ENCODE measurements around the gene EPHB1.

EPHB1 gene

DNA sequence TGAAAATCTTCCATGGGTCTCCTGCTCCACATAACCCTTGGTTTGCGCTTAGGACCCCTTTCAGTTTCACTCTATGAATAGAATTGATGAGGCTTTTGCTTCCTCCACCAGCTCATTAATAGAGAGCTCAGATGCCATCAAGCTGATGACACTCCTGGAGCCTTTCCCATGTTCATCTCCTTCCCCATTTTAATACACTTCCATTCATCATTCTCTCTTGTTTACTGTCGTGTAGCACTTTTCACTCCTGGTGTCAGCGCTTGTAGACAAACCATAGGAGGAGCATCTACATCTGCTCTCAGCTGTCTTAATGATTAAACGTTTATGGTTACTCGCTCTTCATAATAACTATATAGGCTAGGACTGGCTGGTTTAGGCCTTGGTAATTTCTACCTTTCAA, 363.5 kb downstream of the EPHB1 start:
- H3K4me3 ChIP-seq (ENCODE audit: low read depth, low read length): no peak overlapping the region
- TF ChIP-seq, protein P1, sequence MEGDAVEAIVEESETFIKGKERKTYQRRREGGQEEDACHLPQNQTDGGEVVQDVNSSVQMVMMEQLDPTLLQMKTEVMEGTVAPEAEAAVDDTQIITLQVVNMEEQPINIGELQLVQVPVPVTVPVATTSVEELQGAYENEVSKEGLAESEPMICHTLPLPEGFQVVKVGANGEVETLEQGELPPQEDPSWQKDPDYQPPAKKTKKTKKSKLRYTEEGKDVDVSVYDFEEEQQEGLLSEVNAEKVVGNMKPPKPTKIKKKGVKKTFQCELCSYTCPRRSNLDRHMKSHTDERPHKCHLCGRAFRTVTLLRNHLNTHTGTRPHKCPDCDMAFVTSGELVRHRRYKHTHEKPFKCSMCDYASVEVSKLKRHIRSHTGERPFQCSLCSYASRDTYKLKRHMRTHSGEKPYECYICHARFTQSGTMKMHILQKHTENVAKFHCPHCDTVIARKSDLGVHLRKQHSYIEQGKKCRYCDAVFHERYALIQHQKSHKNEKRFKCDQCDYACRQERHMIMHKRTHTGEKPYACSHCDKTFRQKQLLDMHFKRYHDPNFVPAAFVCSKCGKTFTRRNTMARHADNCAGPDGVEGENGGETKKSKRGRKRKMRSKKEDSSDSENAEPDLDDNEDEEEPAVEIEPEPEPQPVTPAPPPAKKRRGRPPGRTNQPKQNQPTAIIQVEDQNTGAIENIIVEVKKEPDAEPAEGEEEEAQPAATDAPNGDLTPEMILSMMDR (IDR thresholded peaks at IDR 0.05; ENCODE audit: low read depth, low read length): no peak
- DNase-seq (ENCODE audit: low read depth, low spot score): no peak
- in situ Hi-C loops (cut with HindIII; ENCODE audit: low sequenced_read_pairs): no loop called here

DNA sequence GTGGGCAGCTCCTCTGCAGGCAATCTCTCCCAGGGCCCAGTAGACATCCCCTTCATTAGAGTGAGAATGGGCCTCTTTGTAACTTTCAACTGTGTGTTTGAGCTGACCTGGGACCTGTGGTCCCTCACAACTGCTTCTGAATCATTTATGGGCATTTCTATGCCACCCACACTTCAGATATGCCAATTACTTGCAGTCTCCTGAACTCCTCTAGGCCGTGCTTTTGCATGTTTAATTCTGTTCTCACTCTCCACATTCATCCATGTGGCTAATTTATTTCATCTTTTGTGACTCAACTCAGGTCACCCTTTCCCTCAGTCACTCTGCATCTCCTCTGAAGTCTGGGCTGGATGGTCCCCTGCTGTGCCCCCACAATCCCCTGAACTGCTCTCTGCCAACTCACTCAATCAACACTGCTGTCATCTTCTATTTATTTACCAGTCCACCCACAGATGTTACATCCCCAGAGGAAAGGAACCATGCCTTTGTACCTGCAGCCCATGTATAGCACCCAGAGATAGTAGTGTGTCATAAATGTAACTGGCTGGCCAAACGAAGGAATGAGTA, 364.7 kb downstream of the EPHB1 start:
- no peak overlapping the region for H3K4me3 ChIP-seq (ENCODE audit: low read depth, low read length)
- in situ Hi-C loops (cut with HindIII; ENCODE audit: low sequenced_read_pairs): no loop called here
- TF ChIP-seq, protein P1 (IDR thresholded peaks at IDR 0.05; ENCODE audit: low read depth, low read length): no peak
- no peak for DNase-seq (ENCODE audit: low read depth, low spot score)

DNA sequence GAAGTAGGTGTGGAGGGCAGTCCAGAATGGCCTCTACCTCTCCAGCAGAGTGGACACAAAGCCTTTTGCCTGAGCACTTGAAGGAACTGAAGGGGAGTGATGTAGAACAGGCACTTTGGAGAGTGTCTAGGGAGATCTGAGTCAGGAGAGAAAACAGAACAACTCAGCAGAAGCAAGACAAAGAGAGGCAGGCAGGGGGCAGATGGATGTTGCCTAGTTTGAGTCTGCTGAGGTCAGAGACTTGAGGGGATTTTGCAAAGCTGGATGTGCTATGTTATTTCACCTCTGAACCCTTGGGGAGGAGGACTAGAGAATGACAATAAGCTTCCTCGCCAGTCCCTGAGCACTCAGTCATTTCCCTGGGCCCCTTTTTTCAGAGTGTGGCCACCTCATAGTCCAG, 366.4 kb downstream of the EPHB1 start:
- H3K4me3 ChIP-seq (ENCODE audit: low read depth, low read length): no peak overlapping the region
- no peak for DNase-seq (ENCODE audit: low read depth, low spot score)
- in situ Hi-C loops (cut with HindIII; ENCODE audit: low sequenced_read_pairs): no loop called here
- TF ChIP-seq, protein P1 (IDR thresholded peaks at IDR 0.05; ENCODE audit: low read depth, low read length): no peak

DNA sequence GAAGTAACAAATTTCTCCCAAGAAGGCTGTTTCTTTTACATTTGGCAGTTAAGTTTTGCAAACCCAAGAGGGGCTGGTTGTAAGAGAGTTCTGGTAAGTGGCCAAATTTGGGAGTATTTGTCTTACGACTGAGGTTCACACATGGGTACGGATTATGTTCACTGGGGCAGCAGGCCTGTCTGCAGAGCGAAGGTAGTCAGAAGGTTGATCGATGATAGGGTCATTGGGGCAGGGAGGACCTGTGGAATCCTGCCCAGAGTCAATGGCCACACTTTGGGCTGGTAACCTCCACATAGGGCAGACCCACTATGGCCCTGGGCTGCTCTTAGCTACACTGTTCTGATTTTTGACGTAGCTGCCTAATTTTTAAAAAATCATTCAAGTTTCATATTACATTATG, 368.6 kb downstream of the EPHB1 start:
- no peak for DNase-seq (ENCODE audit: low read depth, low spot score)
- in situ Hi-C loops (cut with HindIII; ENCODE audit: low sequenced_read_pairs): no loop called here
- TF ChIP-seq, protein P1 (IDR thresholded peaks at IDR 0.05; ENCODE audit: low read depth, low read length): no peak
- H3K4me3 ChIP-seq (ENCODE audit: low read depth, low read length): no peak overlapping the region

GRCh38 chr3:135165260-135165659, 370.2 kb downstream of the EPHB1 start:
- no peak overlapping the region for H3K4me3 ChIP-seq (ENCODE audit: low read depth, low read length)
- TF ChIP-seq, protein P1 (IDR thresholded peaks at IDR 0.05; ENCODE audit: low read depth, low read length): no peak
- in situ Hi-C loops (cut with HindIII; ENCODE audit: low sequenced_read_pairs): no loop called here
- DNase-seq (ENCODE audit: low read depth, low spot score): no peak

DNA sequence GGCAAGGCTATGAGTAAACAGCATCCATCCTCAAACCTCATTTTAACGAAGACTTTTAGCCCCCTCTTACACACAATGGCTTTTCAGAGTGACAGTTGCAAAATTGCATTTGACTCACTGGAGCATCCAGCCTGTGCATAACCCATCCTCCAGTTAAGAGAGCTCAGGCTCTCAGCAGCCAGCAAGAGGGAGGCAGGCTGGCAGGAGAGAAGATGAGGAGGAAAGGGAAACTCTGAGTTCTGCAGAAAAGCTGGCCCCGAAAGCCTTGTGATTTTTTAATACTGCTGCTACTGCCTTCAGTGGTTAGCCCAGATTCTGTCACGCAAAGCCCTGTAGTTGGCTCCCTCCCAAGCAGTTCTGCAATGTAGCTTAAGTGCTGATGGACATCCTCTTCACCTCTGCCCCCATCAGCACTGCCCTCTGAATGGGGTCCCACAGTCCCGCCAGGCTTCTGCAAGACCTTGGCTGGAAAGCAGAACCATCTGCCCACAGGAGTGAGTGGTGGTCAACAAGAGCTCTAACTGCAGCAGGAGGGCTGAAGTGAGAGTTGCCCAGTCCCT, 371.3 kb downstream of the EPHB1 start:
- TF ChIP-seq, protein P1 (IDR thresholded peaks at IDR 0.05; ENCODE audit: low read depth, low read length): no peak

More for the DNA sequence above, 371.3 kb downstream of the EPHB1 start:
- in situ Hi-C loops (cut with HindIII; ENCODE audit: low sequenced_read_pairs): no loop called here
- no peak for DNase-seq (ENCODE audit: low read depth, low spot score)
- H3K4me3 ChIP-seq (ENCODE audit: low read depth, low read length): no peak overlapping the region

Measured in astrocyte of the spinal cord (primary cell).